Mesodermal cell (in vitro differentiated cells): Measurements from ENCODE around the gene GATA3.

Source experiments
- H3K27ac ChIP-seq: 2 replicates; pipeline ENCODE4 v1.7.0; 2013; ENCODE audit warnings: mild to moderate bottlenecking, low read depth, low read length, moderate library complexity; ENCODE audit not compliant: severe bottlenecking
- H3K36me3 ChIP-seq: 2 replicates; pipeline ENCODE4 v1.7.1; 2013; ENCODE audit warnings: mild to moderate bottlenecking, low read length, moderate library complexity; ENCODE audit not compliant: control insufficient read depth, insufficient read depth
- H3K4me1 ChIP-seq: one replicate; pipeline ENCODE4 v1.7.1; 2013; ENCODE audit warnings: mild to moderate bottlenecking, low read length; ENCODE audit not compliant: insufficient read depth, control insufficient read depth, poor library complexity, severe bottlenecking
- H3K4me3 ChIP-seq: 2 replicates; pipeline ENCODE4 v1.7.0; 2013; ENCODE audit warnings: low read length, control low read depth, mild to moderate bottlenecking; ENCODE audit not compliant: insufficient read depth, poor library complexity, severe bottlenecking; ENCODE audit errors: extremely low read depth
- H3K9me3 ChIP-seq: 2 replicates; pipeline ENCODE4 v1.7.1; 2013; ENCODE audit warnings: mild to moderate bottlenecking, low read length, moderate library complexity; ENCODE audit not compliant: control insufficient read depth
- WGBS, 2 experiments: methylation state at CpG; one replicate each; pipeline ENCODE4 v1.1.5; 2013; ENCODE audit warnings: missing lambda C conversion rate in 2 of 2; ENCODE audit not compliant: insufficient coverage in 2 of 2; 5-methylcytosine and 5-hydroxymethylcytosine counted together

Gene GATA3

GRCh38 chr10:8047452-8048280 lies 6.8 kb upstream of the GATA3 start:
- peaks cover 44% of the 10 kb centered on the region for H3K4me1 ChIP-seq
- peak overlapping the region; percentile 84 for H3K4me3 ChIP-seq
- WGBS, 2 experiments = 1 to 3% methylated on average over 25 of the region's 30 CpGs
- H3K9me3 ChIP-seq = no peaks in the 10 kb centered on the region
- H3K36me3 ChIP-seq = no peaks in the 10 kb centered on the region
- H3K27ac ChIP-seq = peak overlapping the region; percentile 47

- Histone ChIP-seq H3K36me3 (no peaks in the 10 kb centered on the region), H3K4me1 (peaks cover 49% of the 10 kb centered on the region), H3K27ac (peak overlapping the region; percentile 47), H3K4me3 (peak overlapping the region; percentile 84), H3K9me3 (no peaks in the 10 kb centered on the region)
- 4% methylated on average over 14 of the region's 29 CpGs for WGBS, 2 experiments
Observed at GRCh38 chr10:8048281-8049008, 6.0 kb upstream of the GATA3 start.

- peaks cover 45% of the 10 kb centered on the region for H3K4me1 ChIP-seq
- peak overlapping the region; percentile 84 for H3K4me3 ChIP-seq
Observed at GRCh38 chr10:8049045-8049864, 5.2 kb upstream of the GATA3 start.

GRCh38 chr10:8049865-8050555 lies 4.5 kb upstream of the GATA3 start:
- Histone ChIP-seq H3K4me3 (peak overlapping the region; percentile 84), H3K27ac (peak overlapping the region; percentile 69), H3K36me3 (no peaks in the 10 kb centered on the region), H3K4me1 (peaks cover 41% of the 10 kb centered on the region), H3K9me3 (no peaks in the 10 kb centered on the region)
- 0% methylated on average over 49 to 58 of the region's 68 CpGs for WGBS, 2 experiments

More at GRCh38 chr10:8049045-8049864, 5.2 kb upstream of the GATA3 start:
- H3K27ac ChIP-seq = no peak overlapping the region
- H3K9me3 ChIP-seq = no peaks in the 10 kb centered on the region
- WGBS, 2 experiments = 1% methylated on average over 24 to 25 of the region's 51 CpGs
- no peaks in the 10 kb centered on the region for H3K36me3 ChIP-seq

GRCh38 chr10:8050556-8051108 lies 3.9 kb upstream of the GATA3 start:
- 0% methylated on average over 50 to 55 of the region's 60 CpGs for WGBS, 2 experiments
- peak overlapping the region; percentile 69 for H3K27ac ChIP-seq

GRCh38 chr10:8051109-8051821 lies 3.2 kb upstream of the GATA3 start:
- peaks cover 7% of the 10 kb centered on the region for H3K36me3 ChIP-seq
- WGBS, 2 experiments = 0 to 1% methylated on average over 21 to 32 of the region's 52 CpGs
- H3K9me3 ChIP-seq = no peaks in the 10 kb centered on the region
- peaks cover 34% of the 10 kb centered on the region for H3K4me1 ChIP-seq
- peak overlapping the region; percentile 69 for H3K27ac ChIP-seq
- H3K4me3 ChIP-seq = peak overlapping the region; percentile 84

More at GRCh38 chr10:8050556-8051108, 3.9 kb upstream of the GATA3 start:
- Histone ChIP-seq H3K36me3 (peaks cover 1% of the 10 kb centered on the region), H3K4me3 (peak overlapping the region; percentile 84), H3K4me1 (peaks cover 41% of the 10 kb centered on the region), H3K9me3 (no peaks in the 10 kb centered on the region)

GRCh38 chr10:8051851-8052257 lies 2.6 kb upstream of the GATA3 start:
- Histone ChIP-seq H3K4me3 (peak overlapping the region; percentile 84), H3K4me1 (peaks cover 29% of the 10 kb centered on the region)

GRCh38 chr10:8052341-8052955 lies 2.0 kb upstream of the GATA3 start:
- 2 to 3% methylated on average over 24 to 30 of the region's 32 CpGs for WGBS, 2 experiments
- Histone ChIP-seq H3K4me1 (peaks cover 23% of the 10 kb centered on the region), H3K9me3 (no peaks in the 10 kb centered on the region), H3K36me3 (peaks cover 13% of the 10 kb centered on the region), H3K4me3 (peak overlapping the region; percentile 84), H3K27ac (peak overlapping the region; percentile 92)

More at GRCh38 chr10:8051851-8052257, 2.6 kb upstream of the GATA3 start:
- Histone ChIP-seq H3K9me3 (no peaks in the 10 kb centered on the region), H3K36me3 (peaks cover 12% of the 10 kb centered on the region), H3K27ac (peak overlapping the region; percentile 92)
- 0% methylated on average over 5 to 12 of the region's 29 CpGs for WGBS, 2 experiments

GRCh38 chr10:8052956-8053445 lies 1.5 kb upstream of the GATA3 start:
- Histone ChIP-seq H3K4me1 (peaks cover 22% of the 10 kb centered on the region), H3K9me3 (no peaks in the 10 kb centered on the region), H3K4me3 (peak overlapping the region; percentile 84), H3K36me3 (peaks cover 15% of the 10 kb centered on the region), H3K27ac (peak overlapping the region; percentile 92)
- 0 to 4% methylated on average over 2 to 4 of the region's 17 CpGs for WGBS, 2 experiments
